Nephron progenitor cell (in vitro differentiated cells): ENCODE results near the gene SLC22A2.

Experiments
- DNase-seq: peaks from one replicate; pipeline ENCODE4 v3.0.0; 2021
- H3K27ac Mint-ChIP-seq: 2 replicates; pipeline ENCODE4 v1.8.0; 2021; ENCODE audit warnings: mild to moderate bottlenecking, moderate library complexity, mixed read lengths
- H3K27me3 Mint-ChIP-seq: 2 replicates; pipeline ENCODE4 v1.8.0; 2021; ENCODE audit warnings: mild to moderate bottlenecking, low read depth, mixed read lengths; ENCODE audit not compliant: poor library complexity
- H3K36me3 Mint-ChIP-seq: 2 replicates; pipeline ENCODE4 v1.8.0; 2021; ENCODE audit warnings: low read depth, mixed read lengths
- H3K4me1 Mint-ChIP-seq: 2 replicates; pipeline ENCODE4 v1.8.0; 2021; ENCODE audit warnings: mixed read lengths
- H3K4me3 Mint-ChIP-seq: 2 replicates; pipeline ENCODE4 v1.8.0; 2021; ENCODE audit warnings: mild to moderate bottlenecking, moderate library complexity, mixed read lengths
- H3K9me3 Mint-ChIP-seq: 2 replicates; pipeline ENCODE4 v1.8.0; 2021; ENCODE audit warnings: mild to moderate bottlenecking, moderate library complexity, mixed read lengths
- TF ChIP-seq, protein P1 (sequence below): fragments of 200-600 bp; sonication (generic); IDR thresholded peaks from 2 replicates; pipeline ENCODE4 v1.5.0; 2021; ENCODE audit warnings: antibody characterized with exemption

The SLC22A2 gene

DNA sequence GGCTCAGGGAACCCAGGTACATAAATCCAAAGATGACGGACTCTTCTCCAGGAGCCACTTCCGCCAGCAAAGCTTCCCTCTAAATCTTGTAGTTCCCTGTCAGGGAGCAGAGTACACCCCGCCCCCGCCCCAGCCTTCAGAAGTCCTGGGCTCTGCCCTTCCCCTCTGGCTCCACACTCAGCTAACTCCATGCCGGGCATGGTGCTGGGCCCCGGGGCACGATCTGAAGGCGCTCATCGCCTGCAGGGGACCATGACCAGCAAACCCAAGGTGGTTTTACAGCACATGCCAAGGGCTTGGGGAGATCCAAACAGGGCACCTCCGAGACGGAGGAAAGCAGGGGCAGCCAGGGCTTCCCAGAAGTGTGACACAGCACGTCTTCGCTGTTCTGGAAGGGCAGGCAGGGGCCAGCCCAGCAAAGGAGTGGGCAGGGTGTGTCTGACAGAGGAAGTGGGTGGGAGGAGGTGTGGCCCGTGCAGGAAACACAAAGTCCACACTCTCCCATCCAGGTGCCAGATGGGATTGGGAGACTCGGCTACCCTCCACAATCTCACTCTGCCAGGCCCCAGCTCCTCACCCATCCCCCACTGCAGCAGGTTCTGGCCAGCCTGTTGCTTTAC lies 41.6 kb upstream of the SLC22A2 start:
- peak overlapping the region; percentile 22 for H3K27ac Mint-ChIP-seq
- H3K4me1 Mint-ChIP-seq, result peaks cover 37% of the 10 kb centered on the region
- TF ChIP-seq, protein P1, sequence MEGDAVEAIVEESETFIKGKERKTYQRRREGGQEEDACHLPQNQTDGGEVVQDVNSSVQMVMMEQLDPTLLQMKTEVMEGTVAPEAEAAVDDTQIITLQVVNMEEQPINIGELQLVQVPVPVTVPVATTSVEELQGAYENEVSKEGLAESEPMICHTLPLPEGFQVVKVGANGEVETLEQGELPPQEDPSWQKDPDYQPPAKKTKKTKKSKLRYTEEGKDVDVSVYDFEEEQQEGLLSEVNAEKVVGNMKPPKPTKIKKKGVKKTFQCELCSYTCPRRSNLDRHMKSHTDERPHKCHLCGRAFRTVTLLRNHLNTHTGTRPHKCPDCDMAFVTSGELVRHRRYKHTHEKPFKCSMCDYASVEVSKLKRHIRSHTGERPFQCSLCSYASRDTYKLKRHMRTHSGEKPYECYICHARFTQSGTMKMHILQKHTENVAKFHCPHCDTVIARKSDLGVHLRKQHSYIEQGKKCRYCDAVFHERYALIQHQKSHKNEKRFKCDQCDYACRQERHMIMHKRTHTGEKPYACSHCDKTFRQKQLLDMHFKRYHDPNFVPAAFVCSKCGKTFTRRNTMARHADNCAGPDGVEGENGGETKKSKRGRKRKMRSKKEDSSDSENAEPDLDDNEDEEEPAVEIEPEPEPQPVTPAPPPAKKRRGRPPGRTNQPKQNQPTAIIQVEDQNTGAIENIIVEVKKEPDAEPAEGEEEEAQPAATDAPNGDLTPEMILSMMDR, result no peak
- no peak overlapping the region for H3K4me3 Mint-ChIP-seq
- H3K9me3 Mint-ChIP-seq, result peaks cover 32% of the 10 kb centered on the region
- peak; percentile 55 for DNase-seq
- peaks cover 10% of the 10 kb centered on the region for H3K27me3 Mint-ChIP-seq
- H3K36me3 Mint-ChIP-seq, result peaks cover 12% of the 10 kb centered on the region

DNA sequence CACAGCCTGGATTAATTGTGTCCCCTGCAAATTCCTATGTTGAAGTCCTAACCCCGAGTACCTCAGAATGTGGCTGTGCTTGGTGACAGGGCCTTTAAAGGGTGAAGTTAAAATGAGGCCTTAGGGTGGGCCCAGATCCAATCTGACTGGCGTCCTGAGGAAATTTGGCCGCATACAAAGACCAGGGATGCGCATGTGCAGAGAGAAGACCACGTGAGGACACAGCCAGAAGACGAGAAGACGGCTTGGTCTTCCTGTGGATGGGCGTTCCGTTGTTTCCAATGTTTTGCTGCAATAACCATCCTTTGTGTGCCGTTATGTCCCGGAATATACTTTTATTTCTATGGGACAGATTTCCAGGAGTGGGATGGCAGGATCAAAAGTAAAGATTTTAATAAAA lies 40.9 kb upstream of the SLC22A2 start:
- H3K4me1 Mint-ChIP-seq, result peaks cover 34% of the 10 kb centered on the region
- H3K4me3 Mint-ChIP-seq, result no peak overlapping the region
- H3K27ac Mint-ChIP-seq, result no peak overlapping the region
- peaks cover 7% of the 10 kb centered on the region for H3K27me3 Mint-ChIP-seq
- peaks cover 11% of the 10 kb centered on the region for H3K36me3 Mint-ChIP-seq
- peaks cover 26% of the 10 kb centered on the region for H3K9me3 Mint-ChIP-seq
- no peak for DNase-seq
- TF ChIP-seq, protein P1, result no peak

DNA sequence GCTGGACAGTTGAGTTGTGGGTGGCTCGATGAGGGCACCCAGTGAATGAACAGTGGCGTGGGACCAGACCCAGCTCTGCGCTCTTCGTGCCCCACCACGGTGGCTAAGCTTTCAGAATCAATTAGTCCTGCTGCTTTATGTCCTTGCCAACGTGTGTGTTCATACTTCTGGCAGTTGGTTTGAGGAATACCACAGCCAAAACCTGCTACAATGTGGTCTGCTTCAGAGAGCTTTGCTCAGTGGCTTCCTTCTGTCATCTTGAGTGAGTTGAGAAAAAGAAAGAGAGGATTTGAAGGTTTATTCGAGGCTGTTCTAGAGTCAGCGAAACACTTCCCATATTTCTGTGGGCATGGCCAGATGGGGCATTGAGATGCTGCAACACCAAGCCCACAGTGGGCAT lies 39.5 kb upstream of the SLC22A2 start:
- H3K27ac Mint-ChIP-seq, result no peak overlapping the region
- no peak for DNase-seq
- TF ChIP-seq, protein P1, result no peak
- H3K27me3 Mint-ChIP-seq, result peaks cover 3% of the 10 kb centered on the region
- H3K9me3 Mint-ChIP-seq, result peaks cover 12% of the 10 kb centered on the region
- H3K36me3 Mint-ChIP-seq, result peaks cover 6% of the 10 kb centered on the region
- H3K4me3 Mint-ChIP-seq, result no peak overlapping the region
- H3K4me1 Mint-ChIP-seq, result peaks cover 39% of the 10 kb centered on the region

DNA sequence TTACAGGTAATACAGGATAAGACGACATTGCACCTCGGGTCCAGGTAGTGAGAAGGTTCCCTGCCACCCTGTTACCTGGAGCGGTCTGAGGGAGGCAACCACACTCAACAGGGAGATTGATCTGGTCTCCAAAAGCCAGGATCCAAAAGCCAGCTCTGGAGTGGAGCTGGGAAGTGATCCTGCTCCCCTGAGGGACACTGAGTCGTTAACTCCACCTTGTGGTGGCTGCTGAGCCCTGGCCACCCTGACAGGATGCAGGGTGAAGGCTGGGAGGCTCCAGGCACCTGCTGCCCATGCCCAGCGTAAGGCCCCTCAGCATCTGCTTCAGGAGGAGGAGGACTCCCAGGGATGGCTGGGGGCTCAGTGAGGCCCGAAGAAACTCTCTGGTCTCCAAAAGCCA lies 38.7 kb upstream of the SLC22A2 start:
- TF ChIP-seq, protein P1, result no peak
- Mint-ChIP-seq H3K27ac (no peak overlapping the region), H3K27me3 (peaks cover 3% of the 10 kb centered on the region), H3K36me3 (peaks cover 2% of the 10 kb centered on the region), H3K9me3 (peaks cover 4% of the 10 kb centered on the region), H3K4me3 (no peak overlapping the region), H3K4me1 (peaks cover 35% of the 10 kb centered on the region)
- DNase-seq, result no peak

DNA sequence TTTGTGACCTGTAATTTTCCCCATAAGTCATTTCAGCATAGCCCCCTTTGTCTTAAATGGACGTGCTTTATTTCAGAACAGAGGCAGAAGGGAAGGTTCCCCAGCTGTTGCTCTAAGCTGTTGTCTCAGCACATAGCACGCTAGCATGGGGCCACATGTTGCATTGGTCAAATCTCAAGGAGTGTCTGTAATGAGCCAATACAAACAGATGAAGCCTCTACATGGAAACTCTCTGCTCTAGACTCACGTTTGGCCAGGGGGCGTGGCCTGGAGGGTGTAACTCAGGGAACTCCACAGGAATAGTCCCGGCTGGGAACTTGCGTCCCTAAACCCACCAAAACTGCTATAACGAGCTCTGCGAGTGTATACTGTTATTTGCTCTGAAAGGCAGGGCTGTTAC lies 35.2 kb upstream of the SLC22A2 start:
- no peak overlapping the region for H3K4me3 Mint-ChIP-seq
- no peaks in the 10 kb centered on the region for H3K36me3 Mint-ChIP-seq
- peaks cover 14% of the 10 kb centered on the region for H3K9me3 Mint-ChIP-seq
- H3K27ac Mint-ChIP-seq, result no peak overlapping the region
- H3K4me1 Mint-ChIP-seq, result peaks cover 14% of the 10 kb centered on the region
- H3K27me3 Mint-ChIP-seq, result peaks cover 3% of the 10 kb centered on the region
- TF ChIP-seq, protein P1, result no peak
- no peak for DNase-seq

DNA sequence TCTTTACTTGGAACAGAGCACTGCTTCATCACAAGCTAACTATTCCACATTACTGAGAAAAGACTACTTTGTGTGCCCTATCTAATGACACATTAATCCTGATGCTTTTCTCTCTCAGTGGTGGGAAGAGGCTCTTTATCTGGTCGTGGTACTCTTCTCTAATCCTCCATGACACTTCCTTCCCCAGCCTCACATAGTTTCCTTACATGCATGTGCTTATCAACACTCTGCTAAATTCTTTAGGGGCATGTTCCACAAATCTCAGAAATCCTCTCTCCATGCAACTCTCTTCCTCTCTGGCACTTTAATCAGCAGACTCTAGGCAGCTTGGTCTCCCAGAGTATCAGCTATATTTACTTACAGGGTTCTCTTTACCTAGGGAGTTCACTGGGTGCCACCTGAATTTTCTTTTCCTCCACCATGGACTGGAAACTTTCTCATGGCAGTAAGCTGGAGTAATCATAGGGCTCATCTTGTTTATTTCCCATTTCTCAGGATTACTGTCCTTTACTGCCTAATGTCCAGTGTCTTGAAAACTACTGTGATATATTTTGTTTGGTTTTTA lies 27.0 kb upstream of the SLC22A2 start:
- DNase-seq, result no peak
- H3K4me3 Mint-ChIP-seq, result no peak overlapping the region
- peaks cover 12% of the 10 kb centered on the region for H3K9me3 Mint-ChIP-seq
- H3K4me1 Mint-ChIP-seq, result peaks cover 8% of the 10 kb centered on the region
- no peaks in the 10 kb centered on the region for H3K36me3 Mint-ChIP-seq
- peaks cover 2% of the 10 kb centered on the region for H3K27me3 Mint-ChIP-seq
- TF ChIP-seq, protein P1, result no peak
- H3K27ac Mint-ChIP-seq, result no peak overlapping the region
